Endodermal cell (in vitro differentiated cells): ENCODE results near the gene EP300. TPM values are rescaled to one million over a fixed set of nuclear protein-coding genes. Genes with fewer than 3 reads are reported as not detected.

Source experiments
- DNase-seq: peaks from one replicate; pipeline ENCODE4 v3.0.0-alpha.2; 2017
- H3K27ac ChIP-seq: 2 replicates; pipeline ENCODE4 v1.5.1; 2013; ENCODE audit warnings: mild to moderate bottlenecking, low read depth, low read length, moderate library complexity
- H3K27me3 ChIP-seq: 2 replicates; pipeline ENCODE4 v1.6.1; 2013; ENCODE audit warnings: mild to moderate bottlenecking, low read length, moderate library complexity; ENCODE audit not compliant: insufficient read depth, control insufficient read depth, poor library complexity, severe bottlenecking
- H3K36me3 ChIP-seq: 2 replicates; pipeline ENCODE4 v1.7.0; 2013; ENCODE audit warnings: mild to moderate bottlenecking, low read length, moderate library complexity; ENCODE audit not compliant: control insufficient read depth, insufficient read depth
- H3K4me1 ChIP-seq: one replicate; pipeline ENCODE4 v1.7.0; 2013; ENCODE audit warnings: low read length; ENCODE audit not compliant: control insufficient read depth, insufficient read depth
- H3K4me3 ChIP-seq: 2 replicates; pipeline ENCODE4 v1.5.1; 2013; ENCODE audit warnings: mild to moderate bottlenecking, low read length, moderate library complexity
- H3K9ac ChIP-seq: 2 replicates; pipeline ENCODE4 v1.6.1; 2013; ENCODE audit warnings: mild to moderate bottlenecking, low read length, moderate library complexity; ENCODE audit not compliant: poor library complexity, severe bottlenecking; ENCODE audit errors: extremely low read depth
- H3K9me3 ChIP-seq: 2 replicates; pipeline ENCODE4 v1.6.1; 2013; ENCODE audit warnings: mild to moderate bottlenecking, low read length, moderate library complexity; ENCODE audit not compliant: control insufficient read depth
- H3K27ac Mint-ChIP-seq: 2 replicates; pipeline ENCODE4 v1.8.0; 2020; ENCODE audit warnings: mixed read lengths
- H3K27me3 Mint-ChIP-seq: 2 replicates; pipeline ENCODE4 v1.8.0; 2021; ENCODE audit warnings: mild to moderate bottlenecking, mixed read lengths; ENCODE audit not compliant: insufficient read depth
- H3K36me3 Mint-ChIP-seq: 2 replicates; pipeline ENCODE4 v1.8.0; 2020; ENCODE audit warnings: low read depth, mixed read lengths
- H3K4me1 Mint-ChIP-seq: 2 replicates; pipeline ENCODE4 v1.8.0; 2020; ENCODE audit warnings: mixed read lengths
- H3K4me3 Mint-ChIP-seq: 2 replicates; pipeline ENCODE4 v1.8.0; 2020; ENCODE audit warnings: mild to moderate bottlenecking, moderate library complexity, mixed read lengths
- H3K9me3 Mint-ChIP-seq: 2 replicates; pipeline ENCODE4 v1.8.0; 2020; ENCODE audit warnings: mild to moderate bottlenecking, mixed read lengths
- WGBS, 2 experiments: methylation state at CpG; one replicate each; pipeline versions ENCODE4 v1.1.5 to v1.1.7; 2013; ENCODE audit warnings: missing lambda C conversion rate in 2 of 2, mixed read lengths in 1 of 2; ENCODE audit not compliant: insufficient coverage in 1 of 2, insufficient read length in 1 of 2; 5-methylcytosine and 5-hydroxymethylcytosine counted together
- total RNA-seq, 2 donors: library from RNA; stranded (reverse); fragmentation: NEBNext Ultra II Directional in 1 of 2; extraction: Animal tissue kit (Norgen Biotek cat#: 25700) in 1 of 2; gene quantifications; 2 replicates in 1 of 2; 3 replicates in 1 of 2; pipeline ENCODE4 v1.2.1, GENCODE V29; 2021
- TF ChIP-seq, protein P1 (sequence below): fragments of 200-600 bp; sonication (generic); conservative IDR thresholded peaks from 2 replicates; pipeline ENCODE4 v1.5.0; 2021; ENCODE audit warnings: antibody characterized with exemption, mild to moderate bottlenecking

The EP300 gene
- total RNA-seq, 2 donors from 2014 or later = 95.5 to 130 TPM

DNA sequence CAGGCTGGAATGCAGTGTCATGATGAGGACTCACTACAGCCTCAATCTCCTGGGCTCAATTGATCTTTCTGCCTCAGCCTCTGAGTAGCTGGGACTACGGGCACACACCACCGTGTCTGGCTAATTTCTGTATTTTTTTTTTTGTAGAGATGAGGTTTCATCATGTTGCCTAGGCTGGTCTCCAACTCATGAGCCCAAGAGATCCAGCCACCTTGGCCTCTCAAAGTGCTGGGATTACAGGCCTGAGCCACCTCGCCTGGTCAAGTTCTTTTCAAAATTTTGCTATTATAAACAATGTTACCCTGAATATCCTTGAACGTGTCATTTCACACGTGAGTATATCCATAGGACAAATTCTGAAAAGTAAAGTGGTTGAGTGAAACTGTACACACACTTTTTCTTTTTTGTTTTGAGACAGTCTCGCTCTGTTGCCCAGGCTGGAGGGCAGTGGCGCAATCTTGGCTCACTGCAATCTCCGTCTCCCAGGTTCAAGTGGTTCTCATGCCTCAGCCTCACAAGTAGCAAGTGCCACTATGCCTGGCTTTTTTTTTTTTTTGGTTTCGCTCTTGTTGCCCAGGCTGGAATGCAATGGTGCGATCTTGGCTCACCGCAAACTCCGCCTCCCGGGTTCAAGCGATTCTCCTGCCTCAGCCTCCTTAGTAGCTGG is 21.6 kb upstream of the EP300 start:
- no peaks in the 10 kb centered on the region for H3K4me1 Mint-ChIP-seq
- no peaks in the 10 kb centered on the region for H3K36me3 ChIP-seq
- WGBS, 2 experiments = 89 to 97% methylated on average over 12 to 14 of the region's 14 CpGs
- no peak overlapping the region for H3K9ac ChIP-seq
- H3K4me3 Mint-ChIP-seq = no peak overlapping the region
- H3K36me3 Mint-ChIP-seq = no peaks in the 10 kb centered on the region
- TF ChIP-seq, protein P1, sequence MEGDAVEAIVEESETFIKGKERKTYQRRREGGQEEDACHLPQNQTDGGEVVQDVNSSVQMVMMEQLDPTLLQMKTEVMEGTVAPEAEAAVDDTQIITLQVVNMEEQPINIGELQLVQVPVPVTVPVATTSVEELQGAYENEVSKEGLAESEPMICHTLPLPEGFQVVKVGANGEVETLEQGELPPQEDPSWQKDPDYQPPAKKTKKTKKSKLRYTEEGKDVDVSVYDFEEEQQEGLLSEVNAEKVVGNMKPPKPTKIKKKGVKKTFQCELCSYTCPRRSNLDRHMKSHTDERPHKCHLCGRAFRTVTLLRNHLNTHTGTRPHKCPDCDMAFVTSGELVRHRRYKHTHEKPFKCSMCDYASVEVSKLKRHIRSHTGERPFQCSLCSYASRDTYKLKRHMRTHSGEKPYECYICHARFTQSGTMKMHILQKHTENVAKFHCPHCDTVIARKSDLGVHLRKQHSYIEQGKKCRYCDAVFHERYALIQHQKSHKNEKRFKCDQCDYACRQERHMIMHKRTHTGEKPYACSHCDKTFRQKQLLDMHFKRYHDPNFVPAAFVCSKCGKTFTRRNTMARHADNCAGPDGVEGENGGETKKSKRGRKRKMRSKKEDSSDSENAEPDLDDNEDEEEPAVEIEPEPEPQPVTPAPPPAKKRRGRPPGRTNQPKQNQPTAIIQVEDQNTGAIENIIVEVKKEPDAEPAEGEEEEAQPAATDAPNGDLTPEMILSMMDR = no peak
- H3K9me3 ChIP-seq = no peaks in the 10 kb centered on the region
- H3K9me3 Mint-ChIP-seq = no peaks in the 10 kb centered on the region
- no peak for DNase-seq
- no peak overlapping the region for H3K27ac ChIP-seq
- peaks cover 3% of the 10 kb centered on the region for H3K27me3 Mint-ChIP-seq
- no peaks in the 10 kb centered on the region for H3K4me1 ChIP-seq
- H3K4me3 ChIP-seq = no peak overlapping the region
- no peaks in the 10 kb centered on the region for H3K27me3 ChIP-seq
- no peak overlapping the region for H3K27ac Mint-ChIP-seq

DNA sequence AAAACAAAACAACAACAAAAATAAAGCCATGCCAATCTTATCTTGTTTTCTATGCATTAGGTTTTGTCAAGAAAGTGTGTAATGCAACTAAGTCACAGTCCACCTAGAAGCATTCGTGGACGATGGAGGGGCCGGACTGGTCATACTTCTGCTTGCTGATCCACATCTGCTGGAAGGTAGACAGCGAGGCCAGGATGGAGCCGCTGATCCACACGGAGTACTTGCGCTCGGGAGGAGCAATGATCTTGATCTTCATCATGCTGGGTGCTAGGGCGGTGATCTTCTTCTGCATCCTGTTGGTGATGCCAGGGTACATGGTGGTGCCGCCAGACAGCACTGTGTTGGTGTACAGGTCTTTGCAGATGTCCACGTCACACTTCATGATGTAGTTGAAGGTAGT is 18.3 kb upstream of the EP300 start:
- no peak for DNase-seq
- Mint-ChIP-seq H3K4me3 (no peak overlapping the region), H3K27ac (no peak overlapping the region), H3K9me3 (no peaks in the 10 kb centered on the region), H3K27me3 (peaks cover 3% of the 10 kb centered on the region), H3K4me1 (no peaks in the 10 kb centered on the region), H3K36me3 (no peaks in the 10 kb centered on the region)
- Histone ChIP-seq H3K4me1 (no peaks in the 10 kb centered on the region), H3K9ac (no peak overlapping the region), H3K9me3 (no peaks in the 10 kb centered on the region), H3K27ac (no peak overlapping the region), H3K36me3 (no peaks in the 10 kb centered on the region), H3K4me3 (no peak overlapping the region), H3K27me3 (no peaks in the 10 kb centered on the region)
- TF ChIP-seq, protein P1 = no peak
- 96 to 97% methylated on average over 11 of the region's 11 CpGs for WGBS, 2 experiments

DNA sequence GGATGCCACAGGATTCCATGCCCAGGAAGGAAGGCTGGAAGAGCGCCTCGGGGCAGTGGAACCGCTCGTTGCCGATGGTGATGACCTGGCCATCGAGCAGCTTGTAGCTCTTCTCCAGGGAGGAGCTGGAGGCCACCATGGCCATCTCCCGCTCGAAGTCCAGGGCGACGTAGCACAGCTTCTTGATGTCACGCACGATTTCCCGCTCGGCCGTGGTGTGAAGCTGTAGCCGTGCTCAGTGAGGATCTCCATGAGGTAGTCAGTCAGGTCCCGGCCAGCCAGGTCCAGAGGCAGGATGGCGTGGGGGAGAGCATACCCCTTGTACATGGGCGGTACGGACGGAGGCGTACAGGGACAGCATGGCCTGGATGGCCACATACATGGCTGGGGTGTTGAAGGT is 17.9 kb upstream of the EP300 start:
- H3K9ac ChIP-seq = no peak overlapping the region
- Mint-ChIP-seq H3K27me3 (peaks cover 3% of the 10 kb centered on the region), H3K36me3 (no peaks in the 10 kb centered on the region)

More for the DNA sequence above, 17.9 kb upstream of the EP300 start:
- no peak for DNase-seq
- H3K27ac Mint-ChIP-seq = no peak overlapping the region
- H3K9me3 ChIP-seq = no peaks in the 10 kb centered on the region
- no peak overlapping the region for H3K4me3 ChIP-seq
- no peaks in the 10 kb centered on the region for H3K9me3 Mint-ChIP-seq
- no peaks in the 10 kb centered on the region for H3K4me1 Mint-ChIP-seq
- H3K36me3 ChIP-seq = no peaks in the 10 kb centered on the region
- no peaks in the 10 kb centered on the region for H3K27me3 ChIP-seq
- H3K27ac ChIP-seq = no peak overlapping the region
- 95 to 98% methylated on average over 20 to 22 of the region's 22 CpGs for WGBS, 2 experiments
- TF ChIP-seq, protein P1 = no peak
- H3K4me3 Mint-ChIP-seq = no peak overlapping the region
- H3K4me1 ChIP-seq = no peaks in the 10 kb centered on the region
